Spleen (tissue), 7 donors: ENCODE data around the gene OMP.

ENCODE experiments used
- POLR2A ChIP-seq, 3 donors: fragments of 450-650 bp; IDR thresholded peaks; one replicate each; pipeline ENCODE4 v1.5.1; 2017; ENCODE audit warnings: antibody characterized with exemption in 3 of 3, mild to moderate bottlenecking in 1 of 3
- POLR2AphosphoS5 ChIP-seq, 3 donors: sonication (generic); formaldehyde crosslinking; IDR thresholded peaks; one replicate each; pipeline ENCODE4 v1.5.1; 2017; ENCODE audit warnings: antibody characterized with exemption in 3 of 3
- TF ChIP-seq, protein P1 (sequence below), 11 experiments: fragments of 200-600 bp in 7 of 11; fragments of 450-650 bp in 4 of 11; sonication (generic) in 4 of 11; IDR thresholded peaks in 8 of 11; conservative IDR thresholded peaks in 3 of 11; 1 replicate in 7 of 11; 2 replicates in 4 of 11; pipeline versions ENCODE4 v1.4.0 to v1.8.0; 2016 to 2021; ENCODE audit warnings: antibody characterized with exemption in 11 of 11, inconsistent platforms in 4 of 11, mild to moderate bottlenecking in 1 of 11
- donor health status: DM: no; HTN: no; CAD: no; lungs with moderate emphysema.
- donor health status: DM: no; HTN: no; CAD: no.
- donor health status: DM: no; HTN: no; CAD: no.

DNA sequence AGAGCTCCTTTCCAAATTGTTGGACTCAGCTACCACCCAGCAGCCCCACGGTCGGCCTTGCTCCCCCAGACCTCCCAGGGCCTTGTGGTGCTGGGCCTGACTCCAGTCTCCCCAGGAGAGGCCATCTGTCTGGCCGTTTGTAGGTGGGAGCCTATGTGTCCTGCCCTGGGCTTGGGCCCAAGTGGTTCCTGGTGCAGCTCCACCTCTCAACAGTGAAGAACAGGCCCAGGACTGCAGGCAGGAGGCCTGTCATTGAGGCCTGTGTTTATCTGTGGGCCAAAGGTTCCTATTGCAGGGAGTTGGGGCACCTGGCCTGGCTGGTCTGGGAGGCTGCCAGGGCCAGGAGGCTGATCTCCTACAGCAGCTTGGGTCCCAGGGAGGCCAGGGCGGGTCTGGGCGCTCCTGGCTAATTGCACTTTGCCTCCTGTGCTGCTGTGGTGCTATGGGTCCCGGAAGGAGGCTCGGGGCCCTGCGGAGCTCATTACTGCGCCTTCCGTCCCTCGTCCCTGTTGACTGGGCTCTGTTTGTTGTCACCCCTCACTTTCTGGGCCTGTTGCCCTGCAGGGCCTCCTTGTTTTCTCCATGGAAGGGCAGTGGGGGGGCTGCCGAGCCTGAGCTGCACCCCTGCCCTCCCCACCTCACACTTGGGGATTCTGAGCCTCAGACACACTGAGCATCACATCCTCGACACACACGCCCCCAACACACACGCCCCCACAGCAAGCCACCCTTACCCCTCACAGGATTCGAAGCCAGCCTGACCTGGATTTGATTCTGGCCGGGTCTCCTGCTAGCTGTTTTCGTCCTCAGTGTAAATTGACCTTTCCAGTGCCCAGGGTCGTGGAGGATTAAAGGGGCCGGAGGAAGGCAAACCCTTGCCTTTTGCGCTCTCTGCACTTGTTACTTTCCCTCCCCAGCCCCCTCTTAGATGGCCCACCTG is 6.8 kb upstream of the OMP start:
- TF ChIP-seq, protein P1, sequence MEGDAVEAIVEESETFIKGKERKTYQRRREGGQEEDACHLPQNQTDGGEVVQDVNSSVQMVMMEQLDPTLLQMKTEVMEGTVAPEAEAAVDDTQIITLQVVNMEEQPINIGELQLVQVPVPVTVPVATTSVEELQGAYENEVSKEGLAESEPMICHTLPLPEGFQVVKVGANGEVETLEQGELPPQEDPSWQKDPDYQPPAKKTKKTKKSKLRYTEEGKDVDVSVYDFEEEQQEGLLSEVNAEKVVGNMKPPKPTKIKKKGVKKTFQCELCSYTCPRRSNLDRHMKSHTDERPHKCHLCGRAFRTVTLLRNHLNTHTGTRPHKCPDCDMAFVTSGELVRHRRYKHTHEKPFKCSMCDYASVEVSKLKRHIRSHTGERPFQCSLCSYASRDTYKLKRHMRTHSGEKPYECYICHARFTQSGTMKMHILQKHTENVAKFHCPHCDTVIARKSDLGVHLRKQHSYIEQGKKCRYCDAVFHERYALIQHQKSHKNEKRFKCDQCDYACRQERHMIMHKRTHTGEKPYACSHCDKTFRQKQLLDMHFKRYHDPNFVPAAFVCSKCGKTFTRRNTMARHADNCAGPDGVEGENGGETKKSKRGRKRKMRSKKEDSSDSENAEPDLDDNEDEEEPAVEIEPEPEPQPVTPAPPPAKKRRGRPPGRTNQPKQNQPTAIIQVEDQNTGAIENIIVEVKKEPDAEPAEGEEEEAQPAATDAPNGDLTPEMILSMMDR (IDR thresholded peaks at IDR 0.05 in 8 of 11, conservative IDR thresholded peaks at IDR 0.05 in 3 of 11): no peak
- no peak for TF ChIP-seq POLR2A (IDR thresholded peaks at IDR 0.05)
- no peak for TF ChIP-seq POLR2AphosphoS5 (IDR thresholded peaks at IDR 0.05)
